Measurements from ENCODE around the gene NIN. TPM values are rescaled to one million over a fixed set of nuclear protein-coding genes. Genes with fewer than 3 reads are reported as not detected.

The NIN gene
- total and polyA plus RNA-seq, 7 donors, result 7.3 to 47.7 (median 24.3) TPM

DNA sequence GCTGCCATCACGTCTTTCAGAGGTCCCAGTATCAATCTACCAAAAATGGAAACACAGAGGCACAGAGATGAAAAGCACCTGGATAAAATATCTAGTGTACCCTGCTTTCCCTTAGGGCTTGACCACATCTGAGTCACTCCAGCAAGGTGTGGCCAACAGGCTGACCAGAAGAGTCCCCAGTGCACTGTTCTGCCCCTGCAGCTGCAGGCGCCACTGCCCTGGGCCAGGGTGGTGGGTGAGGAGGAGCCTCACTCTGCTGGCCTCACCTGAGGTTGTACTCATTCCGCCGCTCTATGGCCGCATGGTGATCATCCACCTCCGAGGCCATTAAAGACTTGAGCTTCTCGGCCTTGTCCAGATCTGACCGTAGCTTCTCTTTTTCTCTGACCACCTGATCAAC lies 60.4 kb downstream of the NIN start:
- 96 to 98% (median 97%) methylated on average over 8 of the region's 8 CpGs for WGBS, 3 donors
- Histone ChIP-seq H3K27ac (no peak overlapping the region), H3K9me3 (no peaks in the 10 kb centered on the region), H3K4me3 (no peak overlapping the region), H3K4me1 (peaks cover 12% of the 10 kb centered on the region), H3K36me3 (ENCODE audit: insufficient read depth in 1 of 2, low read depth in 1 of 2) (peaks cover 12 to 92% of the 10 kb centered on the region in 2 donors), H3K27me3 (ENCODE audit: insufficient read depth in 3 of 3, low read length in 2 of 3) (no peaks in the 10 kb centered on the region)
- TF ChIP-seq, protein P1, sequence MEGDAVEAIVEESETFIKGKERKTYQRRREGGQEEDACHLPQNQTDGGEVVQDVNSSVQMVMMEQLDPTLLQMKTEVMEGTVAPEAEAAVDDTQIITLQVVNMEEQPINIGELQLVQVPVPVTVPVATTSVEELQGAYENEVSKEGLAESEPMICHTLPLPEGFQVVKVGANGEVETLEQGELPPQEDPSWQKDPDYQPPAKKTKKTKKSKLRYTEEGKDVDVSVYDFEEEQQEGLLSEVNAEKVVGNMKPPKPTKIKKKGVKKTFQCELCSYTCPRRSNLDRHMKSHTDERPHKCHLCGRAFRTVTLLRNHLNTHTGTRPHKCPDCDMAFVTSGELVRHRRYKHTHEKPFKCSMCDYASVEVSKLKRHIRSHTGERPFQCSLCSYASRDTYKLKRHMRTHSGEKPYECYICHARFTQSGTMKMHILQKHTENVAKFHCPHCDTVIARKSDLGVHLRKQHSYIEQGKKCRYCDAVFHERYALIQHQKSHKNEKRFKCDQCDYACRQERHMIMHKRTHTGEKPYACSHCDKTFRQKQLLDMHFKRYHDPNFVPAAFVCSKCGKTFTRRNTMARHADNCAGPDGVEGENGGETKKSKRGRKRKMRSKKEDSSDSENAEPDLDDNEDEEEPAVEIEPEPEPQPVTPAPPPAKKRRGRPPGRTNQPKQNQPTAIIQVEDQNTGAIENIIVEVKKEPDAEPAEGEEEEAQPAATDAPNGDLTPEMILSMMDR (IDR thresholded peaks at IDR 0.05), result no peak
- ATAC-seq, result no peak
- intact Hi-C loops (cut with DNase I), result loop anchor here (5.0 kb wide), 2 partner anchors 153 to 228 kb away; no protein-coding TSS in a partner anchor
- no peak for DNase-seq

DNA sequence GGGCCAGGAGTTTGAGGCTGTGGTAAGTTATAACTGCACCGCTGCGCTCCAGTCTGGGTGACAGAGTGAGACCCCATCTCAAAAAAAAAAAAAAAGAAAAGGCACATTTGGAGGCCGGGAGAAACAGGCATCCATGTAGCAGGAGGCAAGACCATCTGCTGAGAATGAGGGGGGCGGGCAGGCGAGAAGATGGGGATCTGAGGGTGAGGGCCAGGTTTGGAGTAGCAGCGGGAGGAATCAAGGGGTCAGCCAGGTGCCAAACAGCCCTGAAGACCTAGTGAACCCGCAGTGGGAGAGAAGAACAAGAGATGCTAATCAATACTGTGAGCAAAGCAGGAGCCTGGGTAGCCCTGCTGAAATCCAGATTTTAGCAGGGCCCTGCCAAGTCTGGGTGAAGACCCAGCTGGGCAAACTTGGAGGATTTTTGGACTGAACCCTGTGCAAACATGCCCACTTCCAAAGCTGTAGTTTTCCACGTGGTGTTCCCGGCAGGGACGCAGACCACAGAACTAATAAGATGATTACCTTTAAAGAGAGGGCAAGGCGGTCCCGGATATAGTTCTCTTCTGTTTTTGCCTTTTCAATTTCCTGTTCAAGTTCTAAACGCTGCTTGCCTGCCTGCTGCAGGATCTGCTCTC lies 61.0 kb downstream of the NIN start:
- 89 to 92% (median 91%) methylated on average over 13 of the region's 13 CpGs for WGBS, 3 donors
- peaks cover 6% of the 10 kb centered on the region for H3K4me1 ChIP-seq
- H3K36me3 ChIP-seq (ENCODE audit: insufficient read depth in 1 of 2, low read depth in 1 of 2), result peaks cover 12 to 92% of the 10 kb centered on the region in 2 donors
- no peaks in the 10 kb centered on the region for H3K9me3 ChIP-seq
- H3K27ac ChIP-seq, result no peak overlapping the region
- intact Hi-C loops (cut with DNase I), result loop anchor here (5.0 kb wide), 2 partner anchors 153 to 228 kb away; no protein-coding TSS in a partner anchor
- DNase-seq, result no peak
- H3K27me3 ChIP-seq (ENCODE audit: insufficient read depth in 3 of 3, low read length in 2 of 3), result no peaks in the 10 kb centered on the region
- no peak overlapping the region for H3K4me3 ChIP-seq
- no peak for ATAC-seq
- TF ChIP-seq, protein P1 (IDR thresholded peaks at IDR 0.05), result no peak

DNA sequence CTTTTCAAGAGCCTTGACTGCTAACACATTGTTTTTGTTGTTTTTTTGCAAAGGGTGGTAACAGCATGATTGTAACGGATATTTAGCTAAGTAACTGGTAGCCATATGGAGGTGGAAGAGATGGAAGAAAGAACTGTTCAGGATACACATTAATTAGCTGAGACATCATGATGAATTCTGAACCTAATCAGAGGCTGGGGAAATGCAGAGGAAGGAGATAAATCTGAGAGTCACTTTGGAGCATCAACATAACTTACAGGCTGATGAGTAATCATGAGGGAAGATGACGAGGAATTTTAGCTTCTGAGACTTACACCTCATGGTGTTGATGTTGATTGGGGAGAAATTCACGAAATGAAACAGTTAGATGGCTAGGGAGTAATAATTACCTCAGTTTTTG lies 62.3 kb downstream of the NIN start:
- H3K27ac ChIP-seq, result no peak overlapping the region
- WGBS, 3 donors, result 92 to 96% (median 94%) methylated on average over 3 of the region's 3 CpGs
- H3K4me3 ChIP-seq, result no peak overlapping the region
- intact Hi-C loops (cut with DNase I), result no loop called here
- DNase-seq (no peak), ATAC-seq (no peak)
- no peaks in the 10 kb centered on the region for H3K27me3 ChIP-seq (ENCODE audit: insufficient read depth in 3 of 3, low read length in 2 of 3)
- H3K9me3 ChIP-seq, result no peaks in the 10 kb centered on the region
- TF ChIP-seq, protein P1 (IDR thresholded peaks at IDR 0.05), result no peak
- H3K36me3 ChIP-seq (ENCODE audit: insufficient read depth in 1 of 2, low read depth in 1 of 2), result peaks cover 12 to 94% of the 10 kb centered on the region in 2 donors
- peaks cover 5% of the 10 kb centered on the region for H3K4me1 ChIP-seq

DNA sequence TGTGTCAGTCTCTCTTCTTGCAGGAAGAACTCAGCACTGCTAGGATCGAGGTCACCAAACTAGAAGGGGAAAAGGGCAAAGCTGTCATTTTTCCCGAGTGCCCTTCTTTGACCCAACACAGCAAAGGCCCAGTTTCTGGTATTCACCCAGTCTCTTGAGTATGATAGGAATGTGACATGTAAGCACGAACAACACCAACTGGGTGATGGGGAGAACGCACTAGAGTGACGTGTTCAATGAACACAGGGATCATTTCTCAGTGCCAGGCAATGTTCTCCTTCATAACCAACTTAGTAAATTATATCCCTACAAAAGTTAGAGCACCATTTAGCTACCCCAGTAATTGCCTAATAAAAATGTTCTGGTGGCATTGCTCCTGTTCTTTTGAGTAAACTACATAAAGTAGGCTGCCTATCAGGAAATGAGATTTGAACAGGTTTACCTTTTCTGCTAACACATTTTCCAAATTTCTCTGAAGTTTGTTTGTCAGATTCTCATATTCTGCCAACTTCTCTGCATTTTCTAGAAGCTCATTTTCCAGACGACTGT lies 64.5 kb downstream of the NIN start:
- 35 to 51% (median 42%) methylated on average over 6 of the region's 6 CpGs for WGBS, 3 donors
- intact Hi-C loops (cut with DNase I), result no loop called here

More for the DNA sequence above, 64.5 kb downstream of the NIN start:
- Histone ChIP-seq H3K4me3 (no peak overlapping the region), H3K4me1 (peaks cover 5% of the 10 kb centered on the region), H3K36me3 (ENCODE audit: insufficient read depth in 1 of 2, low read depth in 1 of 2) (peaks cover 11 to 94% of the 10 kb centered on the region in 2 donors), H3K27ac (peak overlapping the region; percentile 56), H3K9me3 (no peaks in the 10 kb centered on the region), H3K27me3 (ENCODE audit: insufficient read depth in 3 of 3, low read length in 2 of 3) (no peaks in the 10 kb centered on the region)
- DNase-seq, result no peak
- TF ChIP-seq, protein P1 (IDR thresholded peaks at IDR 0.05), result no peak
- ATAC-seq, result peak; percentile 51 to 91 (median 88)

Measured in psoas muscle (tissue), 8 donors.